Nucleus accumbens (tissue), 56 donors: ENCODE results near the gene IFNGR1.
"Not testable (repeated sequence)": the region's sequence is repeated elsewhere in the genome, so short reads cannot be mapped to it uniquely, and the experiment has no call there.

Experiments used
- DNase-seq, 56 donors: peaks; one replicate each; lab custom pipeline; 2025; lab: John Stamatoyannopoulos, UW

Gene IFNGR1

GRCh38 chr6:137218917-137219663 lies at the start of gene IFNGR1:
Gene IFNGR1 (minus strand): TSS chr6:137219385. CDS start chr6:137219327, 58 bp downstream.
- peak; percentile 67 to 97 (median 93) for DNase-seq

- DNase-seq = no peak
Observed at GRCh38 chr6:137268911-137269310, 49.7 kb upstream of the IFNGR1 start.

DNA sequence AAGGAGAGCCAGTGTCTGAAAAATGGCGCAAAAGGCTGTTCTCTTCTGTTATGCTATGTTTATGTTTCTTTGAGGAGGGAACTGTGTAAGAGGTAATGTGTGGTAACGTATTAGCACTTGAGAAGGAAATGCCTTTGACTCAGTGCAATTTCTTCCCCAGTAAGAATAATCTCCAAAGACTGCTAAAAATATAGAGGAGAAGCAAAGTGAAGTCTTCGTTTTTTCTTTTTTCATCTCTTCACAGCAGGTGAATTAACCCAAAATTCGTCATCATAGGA lies 47.1 kb upstream of the IFNGR1 start:
- no peak for DNase-seq

DNA sequence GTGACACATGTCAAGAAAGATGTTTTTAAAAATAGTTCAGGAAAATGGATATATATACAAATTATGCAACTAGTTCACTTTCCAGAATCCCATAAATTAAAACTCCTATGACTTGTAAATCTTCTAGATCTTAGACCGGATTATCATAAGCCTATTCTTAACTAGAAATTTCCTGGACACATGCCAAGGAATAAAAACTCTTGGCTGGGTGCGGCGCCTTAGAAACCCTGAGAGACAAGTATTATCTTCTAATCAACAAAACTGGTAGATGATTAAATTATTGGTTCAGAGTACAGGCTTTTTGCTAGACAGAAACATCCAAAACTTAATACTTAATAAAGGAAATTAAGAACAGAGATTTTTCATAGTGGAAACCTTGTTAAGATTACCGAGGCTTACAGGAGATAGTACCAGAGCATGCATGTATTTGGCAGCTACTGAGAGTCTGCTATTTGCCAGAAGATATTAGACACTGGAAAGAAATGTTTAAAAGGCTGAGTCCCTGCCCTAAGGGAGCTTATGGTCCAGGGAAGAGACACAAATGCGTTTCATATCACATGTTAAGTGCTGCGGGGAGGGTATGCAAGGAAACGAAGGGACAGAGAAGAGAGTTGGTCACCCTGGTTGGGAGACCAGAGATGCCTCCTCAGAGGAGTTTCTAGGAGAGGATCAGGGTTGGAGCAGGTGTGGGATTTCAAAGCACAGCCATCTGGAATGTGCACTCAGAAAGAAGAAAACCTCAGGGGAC lies 46.5 kb upstream of the IFNGR1 start:
- no peak for DNase-seq

DNA sequence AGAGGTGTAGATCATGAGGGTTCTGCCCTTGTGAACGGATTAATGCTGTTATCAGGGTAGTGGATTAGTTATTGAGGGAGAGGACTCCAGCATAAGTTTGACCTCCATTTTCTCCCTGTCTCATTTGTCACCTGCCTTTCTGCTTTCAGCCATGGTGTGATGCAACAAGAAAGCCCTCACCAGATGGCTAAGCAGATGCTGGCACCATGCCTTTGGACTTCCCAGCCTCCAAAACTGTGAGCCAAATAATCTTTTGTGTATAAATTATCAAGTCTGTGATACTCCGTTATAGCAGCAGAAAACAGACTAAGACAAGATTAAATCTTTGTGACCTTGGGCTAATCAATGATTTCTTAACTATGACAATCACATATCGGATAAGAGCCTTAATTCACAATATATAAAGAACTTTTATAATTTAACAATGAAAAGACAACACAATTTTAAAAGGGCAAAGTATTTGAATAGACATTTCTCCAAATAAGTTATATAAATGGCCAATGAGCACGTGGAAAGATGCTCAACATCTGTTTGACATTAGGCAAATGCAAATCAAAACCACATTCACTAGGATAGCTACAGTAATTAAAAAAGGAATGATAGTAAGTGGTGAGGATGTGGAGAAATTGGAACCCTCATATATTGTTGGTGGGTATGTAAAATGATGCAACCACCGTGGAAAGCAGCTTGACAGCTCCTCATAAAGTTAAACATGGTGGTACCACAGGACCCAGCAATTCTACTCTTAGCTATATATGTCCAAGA lies 45.3 kb upstream of the IFNGR1 start:
- DNase-seq = no peak

DNA sequence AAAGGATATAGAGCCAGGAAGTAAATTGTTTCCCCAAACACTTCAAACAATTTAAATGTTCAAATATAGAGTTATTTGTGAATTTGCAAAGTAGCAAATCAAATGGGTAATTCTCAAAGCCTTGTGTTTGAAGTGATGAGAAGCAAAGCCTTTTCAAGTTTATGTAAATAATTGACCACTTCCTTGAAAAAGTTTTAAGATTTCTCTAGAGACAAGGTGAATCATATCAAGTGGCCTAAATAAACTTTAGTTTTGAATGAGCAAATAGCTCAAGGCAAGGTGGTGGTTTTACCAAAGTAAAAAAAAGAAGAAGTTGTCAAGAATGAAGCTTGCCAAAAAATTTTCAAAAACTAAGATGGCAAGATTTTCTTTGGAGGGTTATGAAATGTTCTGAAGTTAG lies 42.6 kb upstream of the IFNGR1 start:
- DNase-seq = no peak

DNA sequence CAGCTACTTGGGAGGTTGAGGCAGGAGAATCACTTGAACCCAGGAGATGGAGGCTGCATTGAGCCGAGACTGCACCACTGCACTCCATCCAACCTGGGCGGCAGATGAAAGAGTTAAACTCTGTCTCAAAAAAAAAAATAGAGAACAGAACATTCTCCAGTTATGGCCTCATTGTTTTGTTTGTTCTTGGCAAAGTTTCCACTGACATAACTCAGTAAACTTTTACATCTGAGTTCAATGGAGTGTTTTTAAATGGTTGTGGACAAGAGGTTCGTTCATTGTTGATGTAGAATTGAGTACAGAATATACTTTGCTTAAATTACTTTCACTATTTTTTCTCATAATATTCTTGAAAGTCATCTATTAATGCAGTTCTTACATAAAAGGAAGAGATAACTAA lies 42.2 kb upstream of the IFNGR1 start:
- no peak for DNase-seq

GRCh38 chr6:137260217-137260616 lies 41.0 kb upstream of the IFNGR1 start:
- DNase-seq = no peak

DNA sequence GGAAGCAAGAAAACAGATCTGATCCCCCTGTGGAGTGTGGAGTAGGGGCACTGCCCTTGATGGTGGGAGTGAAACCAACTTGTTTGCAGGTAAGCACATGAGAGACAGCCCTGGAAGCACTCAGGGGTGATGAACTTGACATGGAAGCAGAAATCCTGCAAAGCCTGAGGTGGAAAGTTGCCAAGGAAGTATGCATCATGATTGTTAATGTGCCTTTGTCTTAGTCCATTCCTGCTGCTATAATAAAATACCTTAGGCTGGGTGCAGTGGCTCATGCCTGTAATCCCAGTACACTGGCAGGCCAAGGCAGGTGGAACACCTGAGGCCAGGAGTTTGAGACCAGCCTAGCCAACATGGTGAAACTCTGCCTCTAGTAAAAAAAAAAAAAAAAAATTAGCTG lies 40.2 kb upstream of the IFNGR1 start:
- no peak for DNase-seq

DNA sequence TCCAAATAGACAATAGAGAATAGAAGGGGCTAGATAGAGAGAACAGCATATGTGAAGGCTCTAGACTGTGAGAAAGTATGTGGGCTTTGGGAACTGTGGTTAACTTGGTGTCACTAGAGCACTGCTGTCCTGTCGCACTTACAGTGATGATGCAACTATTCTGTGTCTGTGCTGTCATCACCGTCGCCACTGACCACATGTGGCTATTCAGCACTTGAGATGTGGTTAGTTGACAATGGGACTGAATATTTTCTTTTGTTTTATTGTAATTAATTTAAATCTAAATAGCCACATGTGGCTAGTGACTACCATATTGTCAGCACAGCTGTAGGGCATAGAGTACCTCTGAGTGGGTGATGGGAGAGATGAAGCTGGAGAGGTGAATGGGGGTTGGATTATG lies 39.0 kb upstream of the IFNGR1 start:
- DNase-seq = no peak

GRCh38 chr6:137256350-137257103 lies 37.3 kb upstream of the IFNGR1 start:
- no peak for DNase-seq

- no peak for DNase-seq
Observed at GRCh38 chr6:137254966-137255365, 35.8 kb upstream of the IFNGR1 start.

GRCh38 chr6:137254430-137254829 lies 35.2 kb upstream of the IFNGR1 start:
- not testable (repeated sequence) for DNase-seq

GRCh38 chr6:137248702-137249101 lies 29.5 kb upstream of the IFNGR1 start:
- no peak for DNase-seq

- no peak for DNase-seq
Observed at GRCh38 chr6:137247724-137248123, 28.5 kb upstream of the IFNGR1 start.

DNA sequence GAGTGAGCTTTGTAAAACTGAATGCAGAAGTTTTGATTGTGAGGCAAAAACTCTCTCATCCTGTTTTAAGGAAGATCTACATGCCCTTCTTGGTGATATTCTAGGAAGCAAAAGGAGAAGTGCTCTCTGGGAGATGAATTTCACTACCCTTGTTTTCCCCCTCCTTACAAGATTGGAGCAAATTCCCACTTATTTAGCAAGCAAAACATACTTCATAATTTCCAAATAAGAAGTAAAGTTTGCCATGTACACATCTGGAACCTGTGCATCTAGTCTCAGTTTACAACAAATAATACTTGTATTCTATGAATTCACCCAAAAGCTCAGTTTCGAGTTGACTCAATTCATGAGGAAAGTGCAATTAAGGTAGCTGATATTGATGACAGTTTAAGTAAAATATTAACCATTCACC lies 27.6 kb upstream of the IFNGR1 start:
- no peak for DNase-seq

DNA sequence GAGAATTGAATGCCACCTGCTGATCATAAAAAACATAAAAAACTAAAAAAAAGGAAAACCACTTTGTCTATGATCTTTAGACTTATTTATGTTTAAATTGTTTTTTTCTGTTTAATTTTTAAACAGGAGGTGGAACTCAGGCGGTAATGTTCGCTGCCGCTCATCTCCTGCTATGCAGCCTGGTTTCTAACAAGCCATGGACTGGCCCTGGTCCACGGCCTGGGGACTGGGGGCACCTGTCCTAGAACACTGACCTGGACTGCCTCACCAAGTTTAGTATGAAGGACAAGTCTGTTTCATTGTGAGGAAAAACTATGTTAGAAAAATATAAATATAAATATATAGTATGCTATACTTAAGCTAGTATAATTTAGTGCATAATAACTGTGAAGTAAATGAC lies 27.0 kb upstream of the IFNGR1 start:
- DNase-seq = no peak

- no peak for DNase-seq
Observed at GRCh38 chr6:137241481-137242038, 22.4 kb upstream of the IFNGR1 start.

- no peak for DNase-seq
Observed at GRCh38 chr6:137240168-137240567, 21.0 kb upstream of the IFNGR1 start.

GRCh38 chr6:137237413-137238170 lies 18.4 kb upstream of the IFNGR1 start:
- DNase-seq = no peak
